Psoas muscle (tissue), 8 donors: ENCODE measurements around the gene TRIM72. TPM values are rescaled to one million over a fixed set of nuclear protein-coding genes. Genes with fewer than 3 reads are reported as not detected.

Experiments used
- ATAC-seq, 4 donors: fragments of 200-7000 bp; cut with Tn5 transposase; one replicate each; pipeline ENCODE4 v1.9.1; 2020; ENCODE audit warnings: moderate library complexity in 3 of 4, mild to moderate bottlenecking in 2 of 4
- DNase-seq, 2 donors: peaks; one replicate each; pipeline ENCODE4 v3.0.0-alpha.2; 2020
- H3K27ac ChIP-seq: fragments of 200-600 bp; one replicate; pipeline ENCODE4 v1.8.0; 2022
- H3K27me3 ChIP-seq, 3 donors: fragments of 200-600 bp in 1 of 3; one replicate each; pipeline versions ENCODE4 v1.6.1 to v1.8.0; 2013 to 2022; ENCODE audit warnings: low read length in 2 of 3, mild to moderate bottlenecking in 2 of 3, moderate library complexity in 1 of 3; ENCODE audit not compliant: insufficient read depth in 3 of 3
- H3K36me3 ChIP-seq, 2 donors: fragments of 200-600 bp in 1 of 2; one replicate each; pipeline versions ENCODE4 v1.6.1 to v1.8.0; 2013 to 2022; ENCODE audit warnings: low read depth in 1 of 2, mild to moderate bottlenecking in 1 of 2, moderate library complexity in 1 of 2; ENCODE audit not compliant: insufficient read depth in 1 of 2
- H3K4me1 ChIP-seq: fragments of 200-600 bp; one replicate; pipeline ENCODE4 v1.8.0; 2022
- H3K4me3 ChIP-seq: fragments of 200-600 bp; one replicate; pipeline ENCODE4 v1.8.0; 2022; ENCODE audit warnings: mild to moderate bottlenecking
- H3K9me3 ChIP-seq: fragments of 200-600 bp; one replicate; pipeline ENCODE4 v1.8.0; 2022
- CTCF ChIP-seq: fragments of 200-600 bp; IDR thresholded peaks from one replicate; pipeline ENCODE4 v1.8.0; 2022; ENCODE audit warnings: antibody characterized with exemption
- WGBS, 3 donors: extraction: QIAGEN DNeasy Blood & Tissue Kit; methylation state at CpG; one replicate each; pipeline versions ENCODE4 v1.1.6 to v1.1.7; 2013; 5-methylcytosine and 5-hydroxymethylcytosine counted together
- intact Hi-C, 2 donors: fragments of 100-400 bp; cut with DNase I; formaldehyde crosslinking; loops; one replicate each; pipeline versions ENCODE4 v1.11.0 to v1.14.2; 2022
- polyA plus RNA-seq, 3 donors: library from polyadenylated mRNA; stranded (reverse); fragments of 200-250 nt; gene quantifications; one replicate each; pipeline ENCODE4 v1.2.3, GENCODE V29; 2013
- total RNA-seq, 4 donors: library from RNA; stranded (reverse); fragmentation: NEBNext Ultra II Directional in 2 of 4; extraction: Animal tissue kit (Norgen Biotek cat#: 25700) in 2 of 4; gene quantifications; one replicate each; pipeline versions ENCODE4 v1.2.1 to v1.2.4, GENCODE V29; 2021 to 2023
- donor health status: healthy with polysubstance abuse.
- donor health status: DM: no; HTN: no; CAD: no; lungs with moderate emphysema.
- donor health status: Bipolar disorder and iron deficiency.
- donor health status: healthy.
- donor health status: DM: yes; HTN: yes; CAD: no.
- donor health status: DM: no; HTN: no; CAD: no.
- donor health status: DM: no; HTN: no; CAD: no.
- donor health status: DM: yes; HTN: yes; CAD: no.

Gene TRIM72
- total and polyA plus RNA-seq, 7 donors: 62.9 to 236 (median 155) TPM

- DNase-seq: no peak
- H3K27ac ChIP-seq: peak overlapping the region; percentile 17
- peaks cover 36% of the 10 kb centered on the region for H3K4me1 ChIP-seq
- H3K36me3 ChIP-seq: peaks cover 31 to 51% of the 10 kb centered on the region in 2 donors
- H3K9me3 ChIP-seq: no peaks in the 10 kb centered on the region
- no peak for TF ChIP-seq CTCF
- 26 to 30% (median 29%) methylated on average over 7 of the region's 7 CpGs for WGBS, 3 donors
- no peaks in the 10 kb centered on the region for H3K27me3 ChIP-seq
- no peak for ATAC-seq
- peak overlapping the region; percentile 95 for H3K4me3 ChIP-seq
- intact Hi-C loops: loop anchor here in 1 of 2 donors (5.0 kb wide), 1 partner anchor 35 kb away; the partner anchor contains the start of gene PYDC1
Measured at GRCh38 chr16:31182391-31182790, 31.5 kb upstream of the TRIM72 start.

GRCh38 chr16:31183432-31184428 is 30.2 kb upstream of the TRIM72 start:
- TF ChIP-seq CTCF: no peak
- Histone ChIP-seq H3K9me3 (no peaks in the 10 kb centered on the region), H3K27me3 (no peaks in the 10 kb centered on the region), H3K27ac (no peak overlapping the region), H3K4me3 (peak overlapping the region; percentile 95), H3K4me1 (peaks cover 41% of the 10 kb centered on the region), H3K36me3 (peaks cover 34 to 64% of the 10 kb centered on the region in 2 donors)
- ATAC-seq (no peak), DNase-seq (no peak)
- WGBS, 3 donors: 47 to 64% (median 52%) methylated on average over 10 of the region's 10 CpGs
- intact Hi-C loops: loop anchor here in 1 of 2 donors (5.0 kb wide), 1 partner anchor 34 kb away; the partner anchor contains the start of gene PYDC1

GRCh38 chr16:31184888-31185287 is 29.0 kb upstream of the TRIM72 start:
- intact Hi-C loops: loop anchor here in 1 of 2 donors (5.0 kb wide), 1 partner anchor 32 kb away; the partner anchor contains the start of gene PYDC1
- DNase-seq: no peak

GRCh38 chr16:31185339-31185738 is 28.6 kb upstream of the TRIM72 start:
- H3K27me3 ChIP-seq: no peaks in the 10 kb centered on the region
- peaks cover 34% of the 10 kb centered on the region for H3K4me1 ChIP-seq
- H3K4me3 ChIP-seq: no peak overlapping the region
- DNase-seq (no peak), ATAC-seq (no peak)
- TF ChIP-seq CTCF: no peak
- intact Hi-C loops: no loop called here
- 65 to 67% (median 65%) methylated on average over 5 of the region's 5 CpGs for WGBS, 3 donors
- no peak overlapping the region for H3K27ac ChIP-seq
- H3K9me3 ChIP-seq: no peaks in the 10 kb centered on the region
- H3K36me3 ChIP-seq: peaks cover 44 to 80% of the 10 kb centered on the region in 2 donors

More at GRCh38 chr16:31184888-31185287, 29.0 kb upstream of the TRIM72 start:
- no peak for ATAC-seq
- H3K4me1 ChIP-seq: peaks cover 34% of the 10 kb centered on the region
- no peak overlapping the region for H3K27ac ChIP-seq
- TF ChIP-seq CTCF: no peak
- H3K4me3 ChIP-seq: no peak overlapping the region
- H3K36me3 ChIP-seq: peaks cover 42 to 76% of the 10 kb centered on the region in 2 donors
- H3K9me3 ChIP-seq: no peaks in the 10 kb centered on the region
- WGBS, 3 donors: 94 to 96% (median 95%) methylated on average over 14 of the region's 14 CpGs
- no peaks in the 10 kb centered on the region for H3K27me3 ChIP-seq
